Trophoblast cell (in vitro differentiated cells and primary cell): ENCODE results near the gene PPP2R2C.

Experiments
- DNase-seq, 2 donors: peaks; one replicate each; pipeline ENCODE4 v3.0.0-alpha.2; 2016
- H2AFZ ChIP-seq: 2 replicates; pipeline ENCODE4 v1.6.1; 2013; ENCODE audit warnings: low read length, moderate library complexity, mild to moderate bottlenecking; ENCODE audit not compliant: insufficient read depth, poor library complexity
- H2AK5ac ChIP-seq: 2 replicates; pipeline ENCODE4 v1.6.1; 2013; ENCODE audit warnings: mild to moderate bottlenecking, low read length
- H2BK120ac ChIP-seq: 2 replicates; pipeline ENCODE4 v1.6.1; 2013; ENCODE audit warnings: low read length, mild to moderate bottlenecking, moderate library complexity; ENCODE audit not compliant: insufficient read depth, poor library complexity
- H2BK12ac ChIP-seq: 2 replicates; pipeline ENCODE4 v1.6.1; 2013; ENCODE audit warnings: mild to moderate bottlenecking, low read length, moderate library complexity
- H2BK5ac ChIP-seq: 2 replicates; pipeline ENCODE4 v1.6.1; 2013; ENCODE audit warnings: low read length, low read depth, moderate library complexity, mild to moderate bottlenecking; ENCODE audit not compliant: poor library complexity
- H3K14ac ChIP-seq: 2 replicates; pipeline ENCODE4 v1.6.1; 2013; ENCODE audit warnings: mild to moderate bottlenecking, low read length
- H3K18ac ChIP-seq: 2 replicates; pipeline ENCODE4 v1.6.1; 2013; ENCODE audit warnings: mild to moderate bottlenecking, low read length
- H3K23ac ChIP-seq: 2 replicates; pipeline ENCODE4 v1.6.1; 2013; ENCODE audit warnings: low read length
- H3K27ac ChIP-seq: 2 replicates; pipeline ENCODE4 v1.5.1; 2013; ENCODE audit warnings: low read depth, mild to moderate bottlenecking, inconsistent platforms, low read length, moderate library complexity
- H3K27me3 ChIP-seq: 2 replicates; pipeline ENCODE4 v1.6.1; 2013; ENCODE audit warnings: inconsistent platforms, mild to moderate bottlenecking, low read length, moderate library complexity; ENCODE audit not compliant: insufficient read depth
- H3K36me3 ChIP-seq, 2 experiments: 1 replicate in 1 of 2; 2 replicates in 1 of 2; pipeline ENCODE4 v1.6.1; 2013; ENCODE audit warnings: low read length in 2 of 2, mild to moderate bottlenecking in 2 of 2, moderate library complexity in 1 of 2; ENCODE audit not compliant: insufficient read depth in 2 of 2, control insufficient read depth in 1 of 2
- H3K4ac ChIP-seq: 2 replicates; pipeline ENCODE4 v1.6.1; 2013; ENCODE audit warnings: low read depth, mild to moderate bottlenecking, low read length, moderate library complexity
- H3K4me1 ChIP-seq, 2 experiments: 1 replicate in 1 of 2; 2 replicates in 1 of 2; pipeline ENCODE4 v1.6.1; 2013; ENCODE audit warnings: low read length in 2 of 2, mild to moderate bottlenecking in 2 of 2, moderate library complexity in 1 of 2; ENCODE audit not compliant: insufficient read depth in 2 of 2, control insufficient read depth in 1 of 2
- H3K4me2 ChIP-seq: 2 replicates; pipeline ENCODE4 v1.6.1; 2013; ENCODE audit warnings: inconsistent platforms, mild to moderate bottlenecking, low read length, moderate library complexity
- H3K4me3 ChIP-seq: 2 replicates; pipeline ENCODE4 v1.5.1; 2013; ENCODE audit warnings: mild to moderate bottlenecking, low read depth, low read length, inconsistent platforms
- H3K79me1 ChIP-seq: one replicate; pipeline ENCODE4 v1.6.1; 2013; ENCODE audit warnings: low read length
- H3K79me2 ChIP-seq: 2 replicates; pipeline ENCODE4 v1.6.1; 2013; ENCODE audit warnings: low read length, mild to moderate bottlenecking; ENCODE audit not compliant: control insufficient read depth, insufficient read depth, poor library complexity
- H3K9ac ChIP-seq: 2 replicates; pipeline ENCODE4 v1.6.1; 2013; ENCODE audit warnings: mild to moderate bottlenecking, low read length
- H3K9me3 ChIP-seq: 2 replicates; pipeline ENCODE4 v1.6.1; 2013; ENCODE audit warnings: low read depth, mild to moderate bottlenecking, control low read depth, inconsistent platforms, low read length; ENCODE audit not compliant: insufficient read depth
- H4K12ac ChIP-seq: 2 replicates; pipeline ENCODE4 v1.6.1; 2013; ENCODE audit warnings: low read depth, mild to moderate bottlenecking, low read length, moderate library complexity
- H4K8ac ChIP-seq: 2 replicates; pipeline ENCODE4 v1.6.1; 2013; ENCODE audit warnings: low read depth, mild to moderate bottlenecking, low read length, moderate library complexity
- H4K91ac ChIP-seq: one replicate; pipeline ENCODE4 v1.6.1; 2013; ENCODE audit warnings: low read depth, mild to moderate bottlenecking, low read length, moderate library complexity
- WGBS: extraction: QIAGEN DNeasy Blood & Tissue Kit; methylation state at CpG from one replicate; pipeline ENCODE4 v1.1.7; 2013; ENCODE audit warnings: missing lambda C conversion rate; ENCODE audit not compliant: insufficient read length, insufficient coverage; ENCODE audit errors: extremely low coverage; 5-methylcytosine and 5-hydroxymethylcytosine counted together

PPP2R2C gene

GRCh38 chr4:6351246-6352000, 121.0 kb downstream of the PPP2R2C start:
- no peak overlapping the region for H4K8ac ChIP-seq
- WGBS, result no CpG with 5 or more reads among the region's 22 CpGs
- no peak overlapping the region for H3K14ac ChIP-seq
- H2BK5ac ChIP-seq, result no peak overlapping the region
- no peaks in the 10 kb centered on the region for H3K4me1 ChIP-seq
- H2AK5ac ChIP-seq, result no peak overlapping the region
- no peak overlapping the region for H3K4me3 ChIP-seq
- no peak overlapping the region for H2BK12ac ChIP-seq
- no peak overlapping the region for H4K12ac ChIP-seq
- peaks cover 2% of the 10 kb centered on the region for H3K9me3 ChIP-seq
- no peak overlapping the region for H2BK120ac ChIP-seq
- no peak overlapping the region for H3K23ac ChIP-seq
- no peaks in the 10 kb centered on the region for H3K27me3 ChIP-seq
- DNase-seq, result no peak
- H3K27ac ChIP-seq, result no peak overlapping the region
- no peak overlapping the region for H3K18ac ChIP-seq
- no peak overlapping the region for H3K4ac ChIP-seq
- no peak overlapping the region for H2AFZ ChIP-seq
- H3K9ac ChIP-seq, result no peak overlapping the region
- no peaks in the 10 kb centered on the region for H3K79me2 ChIP-seq
- no peaks in the 10 kb centered on the region for H3K36me3 ChIP-seq
- H4K91ac ChIP-seq, result no peak overlapping the region
- no peak overlapping the region for H3K4me2 ChIP-seq
- H3K79me1 ChIP-seq, result no peaks in the 10 kb centered on the region

- H3K4me3 ChIP-seq, result no peak overlapping the region
- no peak overlapping the region for H4K12ac ChIP-seq
- H3K9ac ChIP-seq, result no peak overlapping the region
- H4K91ac ChIP-seq, result no peak overlapping the region
- H3K36me3 ChIP-seq, result no peaks in the 10 kb centered on the region
- no CpG with 5 or more reads among the region's 8 CpGs for WGBS
- no peak overlapping the region for H3K27ac ChIP-seq
- peaks cover 4% of the 10 kb centered on the region for H3K9me3 ChIP-seq
- H2BK120ac ChIP-seq, result no peak overlapping the region
- no peak overlapping the region for H2AFZ ChIP-seq
- no peak overlapping the region for H3K4ac ChIP-seq
- DNase-seq, result no peak
- no peak overlapping the region for H3K23ac ChIP-seq
- no peak overlapping the region for H3K4me2 ChIP-seq
- no peak overlapping the region for H4K8ac ChIP-seq
- no peaks in the 10 kb centered on the region for H3K79me2 ChIP-seq
- H2AK5ac ChIP-seq, result no peak overlapping the region
- no peak overlapping the region for H2BK12ac ChIP-seq
- H3K79me1 ChIP-seq, result no peaks in the 10 kb centered on the region
- H3K4me1 ChIP-seq, result no peaks in the 10 kb centered on the region
- H3K27me3 ChIP-seq, result no peaks in the 10 kb centered on the region
- H3K18ac ChIP-seq, result no peak overlapping the region
- H3K14ac ChIP-seq, result no peak overlapping the region
- H2BK5ac ChIP-seq, result no peak overlapping the region
These were observed 121.8 kb downstream of the PPP2R2C start for GRCh38 chr4:6350646-6351045.

- no peak overlapping the region for H2BK120ac ChIP-seq
- H3K79me2 ChIP-seq, result no peaks in the 10 kb centered on the region
- H3K14ac ChIP-seq, result no peak overlapping the region
- no peaks in the 10 kb centered on the region for H3K79me1 ChIP-seq
- WGBS, result no CpG with 5 or more reads among the region's 19 CpGs
- H3K27me3 ChIP-seq, result no peaks in the 10 kb centered on the region
- H3K4me1 ChIP-seq, result no peaks in the 10 kb centered on the region
- H3K4me3 ChIP-seq, result no peak overlapping the region
- no peak overlapping the region for H4K12ac ChIP-seq
- no peak overlapping the region for H3K18ac ChIP-seq
- no peak overlapping the region for H4K91ac ChIP-seq
- no peak overlapping the region for H3K23ac ChIP-seq
- no peak overlapping the region for H2AK5ac ChIP-seq
- no peak overlapping the region for H3K4me2 ChIP-seq
- no peak overlapping the region for H2BK12ac ChIP-seq
- H3K36me3 ChIP-seq, result no peaks in the 10 kb centered on the region
- H2AFZ ChIP-seq, result no peak overlapping the region
- DNase-seq, result no peak
- no peak overlapping the region for H2BK5ac ChIP-seq
- no peak overlapping the region for H3K9ac ChIP-seq
- H3K4ac ChIP-seq, result no peak overlapping the region
- H4K8ac ChIP-seq, result no peak overlapping the region
- H3K9me3 ChIP-seq, result peaks cover 8% of the 10 kb centered on the region
- no peak overlapping the region for H3K27ac ChIP-seq
These were observed 122.4 kb downstream of the PPP2R2C start for GRCh38 chr4:6349896-6350603.

- no CpG with 5 or more reads among the region's 4 CpGs for WGBS
These were observed 124.0 kb downstream of the PPP2R2C start for GRCh38 chr4:6348408-6348807.

More at GRCh38 chr4:6348408-6348807, 124.0 kb downstream of the PPP2R2C start:
- H4K8ac ChIP-seq, result no peak overlapping the region
- no peak overlapping the region for H2AK5ac ChIP-seq
- no peaks in the 10 kb centered on the region for H3K79me1 ChIP-seq
- no peak overlapping the region for H2BK5ac ChIP-seq
- H3K9me3 ChIP-seq, result peaks cover 8% of the 10 kb centered on the region
- no peak overlapping the region for H3K9ac ChIP-seq
- H3K79me2 ChIP-seq, result no peaks in the 10 kb centered on the region
- no peak overlapping the region for H3K14ac ChIP-seq
- H3K4ac ChIP-seq, result no peak overlapping the region
- no peak overlapping the region for H3K27ac ChIP-seq
- H3K27me3 ChIP-seq, result no peaks in the 10 kb centered on the region
- H3K4me3 ChIP-seq, result peak overlapping the region; percentile 20
- no peak for DNase-seq
- H2BK12ac ChIP-seq, result no peak overlapping the region
- H4K12ac ChIP-seq, result no peak overlapping the region
- no peak overlapping the region for H2AFZ ChIP-seq
- no peak overlapping the region for H3K4me2 ChIP-seq
- no peak overlapping the region for H4K91ac ChIP-seq
- no peak overlapping the region for H2BK120ac ChIP-seq
- H3K4me1 ChIP-seq, result no peaks in the 10 kb centered on the region
- no peak overlapping the region for H3K23ac ChIP-seq
- no peak overlapping the region for H3K18ac ChIP-seq
- no peaks in the 10 kb centered on the region for H3K36me3 ChIP-seq
